OCI-LY7 (cell line): ENCODE data around the gene ANKRD44. TPM values are rescaled to one million over a fixed set of nuclear protein-coding genes. Genes with fewer than 3 reads are reported as not detected.

Experiments
- BruUV-seq: library from RNA; stranded (reverse); fragments of 400-500 nt; replicated peaks from 2 replicates; lab custom pipeline; 2021; lab: Mats Ljungman, UMichigan
- CTCF ChIA-PET: fragments of 300-600 bp; sonication (Branson Sonifier 250); formaldehyde crosslinking; loops from one replicate; lab custom pipeline; 2022; ENCODE audit warnings: antibody characterized with exemption; ENCODE audit not compliant: unreplicated experiment; lab: Charles Lee
- POLR2A ChIA-PET: fragments of 300-600 bp; sonication (Branson Sonifier 250); formaldehyde crosslinking; loops from one replicate; lab custom pipeline; 2022; ENCODE audit warnings: antibody characterized with exemption; lab: Charles Lee
- DNase-seq: peaks from one replicate; pipeline ENCODE4 v3.0.0-alpha.2; 2015; ENCODE audit warnings: low spot score
- H2AFZ ChIP-seq: fragments of 200-600 bp; sonication (generic), shearing (Covaris generic); 2 replicates; pipeline ENCODE4 v1.6.1; 2014; ENCODE audit warnings: mild to moderate bottlenecking, antibody characterized with exemption, low read length, moderate library complexity
- H3K27ac ChIP-seq: fragments of 200-600 bp; sonication (generic); 2 replicates; pipeline ENCODE4 v1.5.1; 2014; ENCODE audit warnings: mixed run types, low read depth, mild to moderate bottlenecking, moderate library complexity, low read length, inconsistent platforms; ENCODE audit not compliant: poor library complexity, severe bottlenecking
- H3K36me3 ChIP-seq: fragments of 200-600 bp; sonication (generic); 2 replicates; pipeline ENCODE4 v1.6.1; 2014; ENCODE audit warnings: mild to moderate bottlenecking, antibody characterized with exemption, low read length, moderate library complexity, mixed read lengths; ENCODE audit not compliant: insufficient read depth
- H3K4me1 ChIP-seq: fragments of 200-600 bp; sonication (generic); 2 replicates; pipeline ENCODE4 v1.5.1; 2014; ENCODE audit warnings: mild to moderate bottlenecking, low read length; ENCODE audit not compliant: insufficient read depth, poor library complexity, severe bottlenecking
- H3K4me2 ChIP-seq: fragments of 200-600 bp; sonication (generic); 2 replicates; pipeline ENCODE4 v1.6.1; 2014; ENCODE audit warnings: mild to moderate bottlenecking, low read length
- H3K4me3 ChIP-seq: fragments of 200-600 bp; sonication (generic); 2 replicates; pipeline ENCODE4 v1.5.1; 2014; ENCODE audit warnings: mild to moderate bottlenecking, low read depth, low read length; ENCODE audit not compliant: poor library complexity, severe bottlenecking
- H3K79me2 ChIP-seq: fragments of 200-600 bp; sonication (generic); 2 replicates; pipeline ENCODE4 v1.6.1; 2016; ENCODE audit warnings: low read depth, mild to moderate bottlenecking, low read length, moderate library complexity, mixed read lengths; ENCODE audit not compliant: insufficient read depth
- H3K9me2 ChIP-seq: fragments of 200-600 bp; sonication (generic); 2 replicates; pipeline ENCODE4 v1.6.1; 2016; ENCODE audit warnings: mild to moderate bottlenecking, low read length, mixed read lengths; ENCODE audit not compliant: insufficient read depth
- H3K9me3 ChIP-seq: fragments of 200-600 bp; sonication (generic); 2 replicates; pipeline ENCODE4 v1.6.1; 2014; ENCODE audit warnings: mild to moderate bottlenecking, mixed run types, low read length, mixed read lengths
- H4K20me1 ChIP-seq: fragments of 200-600 bp; sonication (generic); 2 replicates; pipeline ENCODE4 v1.6.1; 2014; ENCODE audit warnings: mild to moderate bottlenecking, antibody characterized with exemption, low read length, moderate library complexity, mixed read lengths; ENCODE audit not compliant: insufficient read depth
- EZH2phosphoT487 ChIP-seq: fragments of 200-600 bp; sonication (generic); IDR thresholded peaks from 2 replicates; pipeline ENCODE4 v1.6.1; 2018; ENCODE audit warnings: low read depth, borderline replicate concordance, mild to moderate bottlenecking, mixed run types, antibody characterized with exemption, low read length, moderate library complexity, mixed read lengths
- intact Hi-C: fragments of 100-400 bp; cut with micrococcal nuclease; formaldehyde crosslinking; loops from one replicate; pipeline ENCODE4 v1.10.0; 2022; ENCODE audit not compliant: unreplicated experiment
- total RNA-seq, 2 experiments: library from RNA; depleted of rRNA in 1 of 2; stranded (reverse); fragments of >200 nt in 1 of 2; shearing (Covaris generic) in 1 of 2; gene quantifications; 2 replicates each; pipeline ENCODE4 v1.2.3, GENCODE V29; 2014 to 2022
- TF ChIP-seq, protein P1 (sequence below): fragments of 200-600 bp; sonication (generic); conservative IDR thresholded peaks from 2 replicates; pipeline ENCODE4 v1.5.1; 2014; ENCODE audit warnings: mild to moderate bottlenecking, antibody characterized with exemption, low read length, moderate library complexity, mixed read lengths

The ANKRD44 gene
- total RNA-seq, 2 experiments from 2014 or later, result 69.4 to 73.7 TPM

DNA sequence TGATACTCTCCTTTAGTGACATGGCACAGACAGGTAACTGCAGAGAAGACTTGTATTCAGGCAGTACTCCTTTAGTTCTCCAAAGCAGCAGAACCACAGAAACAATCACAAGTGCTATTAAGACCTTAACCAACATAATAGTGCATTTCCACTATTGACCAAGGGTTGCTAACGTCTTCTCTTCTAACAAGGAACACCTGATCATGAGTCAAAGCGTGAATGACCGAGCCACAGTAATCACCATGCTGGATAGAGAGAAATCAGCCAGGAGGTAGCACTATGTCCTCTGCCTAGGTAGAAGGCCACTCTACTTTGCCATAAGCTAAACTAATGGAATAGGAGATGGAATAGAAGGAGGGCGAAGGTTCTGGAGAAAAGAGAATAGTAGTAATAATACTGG lies 161.0 kb downstream of the ANKRD44 start:
- no peak overlapping the region for H3K4me3 ChIP-seq
- no TSS peak for BruUV-seq
- H3K9me2 ChIP-seq, result no peaks in the 10 kb centered on the region
- POLR2A ChIA-PET, result interaction anchor here (0.5 to 2.5 kb wide), 5 partner anchors 9 to 392 kb away, joined by 3 to 8 read pairs (median 4); no protein-coding TSS in a partner anchor
- H3K36me3 ChIP-seq, result 0 out of 2 replicates have a peak, but pooled peaks cover 10% of the 10 kb centered on the region
- TF ChIP-seq, protein P1, sequence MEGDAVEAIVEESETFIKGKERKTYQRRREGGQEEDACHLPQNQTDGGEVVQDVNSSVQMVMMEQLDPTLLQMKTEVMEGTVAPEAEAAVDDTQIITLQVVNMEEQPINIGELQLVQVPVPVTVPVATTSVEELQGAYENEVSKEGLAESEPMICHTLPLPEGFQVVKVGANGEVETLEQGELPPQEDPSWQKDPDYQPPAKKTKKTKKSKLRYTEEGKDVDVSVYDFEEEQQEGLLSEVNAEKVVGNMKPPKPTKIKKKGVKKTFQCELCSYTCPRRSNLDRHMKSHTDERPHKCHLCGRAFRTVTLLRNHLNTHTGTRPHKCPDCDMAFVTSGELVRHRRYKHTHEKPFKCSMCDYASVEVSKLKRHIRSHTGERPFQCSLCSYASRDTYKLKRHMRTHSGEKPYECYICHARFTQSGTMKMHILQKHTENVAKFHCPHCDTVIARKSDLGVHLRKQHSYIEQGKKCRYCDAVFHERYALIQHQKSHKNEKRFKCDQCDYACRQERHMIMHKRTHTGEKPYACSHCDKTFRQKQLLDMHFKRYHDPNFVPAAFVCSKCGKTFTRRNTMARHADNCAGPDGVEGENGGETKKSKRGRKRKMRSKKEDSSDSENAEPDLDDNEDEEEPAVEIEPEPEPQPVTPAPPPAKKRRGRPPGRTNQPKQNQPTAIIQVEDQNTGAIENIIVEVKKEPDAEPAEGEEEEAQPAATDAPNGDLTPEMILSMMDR, result no peak
- no peak for TF ChIP-seq EZH2phosphoT487
- no peak overlapping the region for H2AFZ ChIP-seq
- no peak for DNase-seq
- H3K27ac ChIP-seq, result peak overlapping the region; percentile 26
- H3K9me3 ChIP-seq, result no peaks in the 10 kb centered on the region
- 0 out of 2 replicates have a peak overlapping the region, but pooled peaks have one; percentile 2 for H3K4me2 ChIP-seq
- no peaks in the 10 kb centered on the region for H4K20me1 ChIP-seq
- CTCF ChIA-PET, result no interaction called here
- intact Hi-C loops, result no loop called here
- peaks cover 53% of the 10 kb centered on the region; the same call in 1 of the 2 replicates for H3K79me2 ChIP-seq
- H3K4me1 ChIP-seq, result peaks cover 97% of the 10 kb centered on the region

DNA sequence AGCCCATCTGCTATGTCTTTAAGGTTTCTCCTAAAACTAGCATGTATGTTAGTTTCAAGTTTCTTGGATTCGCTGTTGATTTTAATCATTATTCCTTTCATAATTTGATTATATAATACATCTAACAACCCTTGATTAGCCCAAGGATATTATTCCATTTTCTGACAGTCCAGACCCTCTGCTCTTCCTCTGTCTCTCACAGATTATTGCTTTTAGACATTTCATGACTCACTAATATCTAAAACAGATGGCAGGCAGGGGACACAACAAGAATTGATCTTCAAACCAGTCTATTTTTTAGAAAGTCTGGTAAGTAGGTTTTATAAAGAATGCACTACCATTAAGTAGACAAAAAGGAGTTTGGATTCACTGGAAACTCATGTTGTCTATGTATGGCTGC lies 162.2 kb downstream of the ANKRD44 start:
- TF ChIP-seq EZH2phosphoT487, result no peak
- TF ChIP-seq, protein P1, result no peak
- Histone ChIP-seq H4K20me1 (no peaks in the 10 kb centered on the region), H3K4me1 (peaks cover 96% of the 10 kb centered on the region), H3K9me2 (no peaks in the 10 kb centered on the region), H3K4me3 (no peak overlapping the region), H3K4me2 (no peak overlapping the region), H3K79me2 (peaks cover 61% of the 10 kb centered on the region; the same call in 1 of the 2 replicates), H2AFZ (no peak overlapping the region), H3K27ac (peak overlapping the region; percentile 100), H3K9me3 (no peaks in the 10 kb centered on the region), H3K36me3 (0 out of 2 replicates have a peak, but pooled peaks cover 10% of the 10 kb centered on the region)
- ChIA-PET CTCF (no interaction called here), POLR2A (interaction anchor here (0.6 to 2.5 kb wide), 5 partner anchors 10 to 315 kb away, joined by 3 to 8 read pairs (median 6); no protein-coding TSS in a partner anchor)
- BruUV-seq, result no TSS peak
- intact Hi-C loops, result no loop called here
- DNase-seq, result no peak

DNA sequence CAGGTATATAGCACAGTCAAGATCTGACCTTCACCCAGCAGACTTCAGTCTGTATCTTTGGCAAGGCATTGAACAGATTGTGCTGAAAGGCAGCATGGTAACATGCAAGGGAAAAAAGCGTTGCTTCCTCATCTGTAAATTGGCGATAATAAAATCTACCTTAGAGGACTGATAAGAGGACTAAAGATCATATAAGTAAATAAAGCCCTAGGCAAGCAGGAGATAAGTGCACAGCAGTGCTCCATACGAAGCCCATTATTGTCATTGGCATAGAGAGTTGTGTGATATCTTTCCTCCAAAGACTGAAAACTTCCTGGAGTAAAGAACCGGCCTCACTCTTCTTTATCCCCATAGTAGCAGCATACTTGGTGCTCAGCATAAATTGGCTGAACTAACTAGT lies 162.6 kb downstream of the ANKRD44 start:
- H3K4me1 ChIP-seq, result peaks cover 92% of the 10 kb centered on the region
- H3K79me2 ChIP-seq, result peaks cover 61% of the 10 kb centered on the region; the same call in 1 of the 2 replicates

More for the DNA sequence above, 162.6 kb downstream of the ANKRD44 start:
- BruUV-seq, result no TSS peak
- TF ChIP-seq, protein P1, result no peak
- no peak for TF ChIP-seq EZH2phosphoT487
- 0 out of 2 replicates have a peak, but pooled peaks cover 10% of the 10 kb centered on the region for H3K36me3 ChIP-seq
- no peak overlapping the region for H3K4me2 ChIP-seq
- DNase-seq, result no peak
- H3K27ac ChIP-seq, result peak overlapping the region; percentile 100
- intact Hi-C loops, result no loop called here
- POLR2A ChIA-PET, result interaction anchor here (0.6 to 1.1 kb wide), 3 partner anchors 9 to 213 kb away, joined by 3 to 4 read pairs (median 3); no protein-coding TSS in a partner anchor
- CTCF ChIA-PET, result interaction anchor here (1.0 kb wide), 1 partner anchor 34 kb away, joined by 3 read pairs; no protein-coding TSS in a partner anchor
- no peaks in the 10 kb centered on the region for H3K9me3 ChIP-seq
- H3K4me3 ChIP-seq, result no peak overlapping the region
- no peaks in the 10 kb centered on the region for H4K20me1 ChIP-seq
- H2AFZ ChIP-seq, result no peak overlapping the region
- no peaks in the 10 kb centered on the region for H3K9me2 ChIP-seq
